AG04449 (cell line): ENCODE measurements around the gene TET3.

Experiments used
- CTCF ChIA-PET: fragments of 350-600 bp; formaldehyde crosslinking; extraction: SDS; loops from one replicate; lab custom pipeline; 2021; ENCODE audit warnings: antibody characterized with exemption; lab: Yijun Ruan, JAX
- POLR2A ChIA-PET: fragments of 400-600, 350-600 bp; formaldehyde crosslinking; extraction: SDS; loops from one replicate; lab custom pipeline; 2020; ENCODE audit warnings: antibody characterized with exemption, inconsistent platforms; lab: Yijun Ruan, JAX
- DNase-seq: peaks from one replicate; pipeline ENCODE4 v3.0.0-alpha.2; 2010; ENCODE audit warnings: low read depth, low spot score
- H3K4me3 ChIP-seq: 2 replicates; pipeline ENCODE4 v1.5.1; 2011; ENCODE audit warnings: low read depth, mild to moderate bottlenecking, control low read depth, low read length
- TF ChIP-seq, protein P1 (sequence below): IDR thresholded peaks from one replicate; pipeline ENCODE4 v1.5.1; 2011; ENCODE audit warnings: mild to moderate bottlenecking, moderate library complexity, low read length, control low read depth, inconsistent platforms; ENCODE audit not compliant: insufficient read depth; ENCODE audit errors: missing control alignments

TET3 gene

DNA sequence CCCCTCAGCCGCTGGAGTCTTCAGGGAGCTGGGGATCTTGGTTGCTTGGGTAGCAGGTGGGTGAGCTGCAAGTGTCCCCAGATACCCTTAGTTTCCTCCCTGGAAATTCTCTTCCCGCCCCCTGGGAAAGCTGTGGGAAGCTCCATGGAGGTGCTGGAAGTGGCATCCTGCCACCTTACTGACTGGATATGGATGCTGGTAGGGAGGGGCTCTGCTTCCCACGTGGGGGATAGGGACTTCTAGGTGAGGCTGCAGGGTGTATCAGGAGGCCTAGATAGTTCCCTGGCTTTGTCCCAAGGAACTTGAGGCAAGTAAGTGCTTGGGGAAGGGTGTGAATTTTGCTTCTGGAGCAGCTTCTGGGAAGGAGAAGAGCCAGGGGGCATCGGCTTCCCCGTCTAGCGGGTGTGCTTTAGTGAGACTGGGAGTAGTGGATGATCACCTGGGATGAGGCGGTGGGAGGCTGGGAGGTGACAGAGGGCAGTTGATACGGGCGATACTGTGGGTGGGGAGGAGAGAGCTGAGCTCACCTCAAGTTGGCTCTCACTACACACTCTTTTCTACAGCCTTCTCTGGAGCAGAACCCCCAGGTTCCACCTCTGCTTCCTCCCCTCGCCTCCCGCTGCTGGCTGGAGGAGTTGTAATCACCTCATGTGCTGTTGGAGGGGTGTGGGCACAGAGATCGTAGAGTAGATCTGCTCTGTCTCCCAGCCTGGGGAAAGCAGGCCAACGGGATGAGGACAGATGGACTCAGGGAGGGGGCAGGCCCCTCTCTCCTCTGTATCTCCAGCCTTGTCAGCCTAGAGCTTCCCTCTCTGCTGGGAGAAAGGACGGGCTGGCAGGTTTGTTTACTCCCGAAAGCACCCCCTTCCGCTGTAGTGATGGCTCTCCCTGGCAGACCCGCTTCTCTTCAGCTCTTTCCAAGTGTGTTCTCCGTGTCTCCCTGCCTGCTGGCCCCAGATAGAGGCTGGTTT, 19.8 kb downstream of the TET3 start:
- no peak for DNase-seq
- TF ChIP-seq, protein P1, sequence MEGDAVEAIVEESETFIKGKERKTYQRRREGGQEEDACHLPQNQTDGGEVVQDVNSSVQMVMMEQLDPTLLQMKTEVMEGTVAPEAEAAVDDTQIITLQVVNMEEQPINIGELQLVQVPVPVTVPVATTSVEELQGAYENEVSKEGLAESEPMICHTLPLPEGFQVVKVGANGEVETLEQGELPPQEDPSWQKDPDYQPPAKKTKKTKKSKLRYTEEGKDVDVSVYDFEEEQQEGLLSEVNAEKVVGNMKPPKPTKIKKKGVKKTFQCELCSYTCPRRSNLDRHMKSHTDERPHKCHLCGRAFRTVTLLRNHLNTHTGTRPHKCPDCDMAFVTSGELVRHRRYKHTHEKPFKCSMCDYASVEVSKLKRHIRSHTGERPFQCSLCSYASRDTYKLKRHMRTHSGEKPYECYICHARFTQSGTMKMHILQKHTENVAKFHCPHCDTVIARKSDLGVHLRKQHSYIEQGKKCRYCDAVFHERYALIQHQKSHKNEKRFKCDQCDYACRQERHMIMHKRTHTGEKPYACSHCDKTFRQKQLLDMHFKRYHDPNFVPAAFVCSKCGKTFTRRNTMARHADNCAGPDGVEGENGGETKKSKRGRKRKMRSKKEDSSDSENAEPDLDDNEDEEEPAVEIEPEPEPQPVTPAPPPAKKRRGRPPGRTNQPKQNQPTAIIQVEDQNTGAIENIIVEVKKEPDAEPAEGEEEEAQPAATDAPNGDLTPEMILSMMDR: no peak
- peak overlapping the region; percentile 78 for H3K4me3 ChIP-seq
- CTCF ChIA-PET: interaction anchor here (0.8 to 2.0 kb wide), 5 partner anchors 10 to 330 kb away, joined by 3 to 6 read pairs (median 3); no protein-coding TSS in a partner anchor
- POLR2A ChIA-PET: interaction anchor here (0.8 to 1.5 kb wide), 2 partner anchors 108 to 116 kb away, joined by 3 to 4 read pairs; no protein-coding TSS in a partner anchor

DNA sequence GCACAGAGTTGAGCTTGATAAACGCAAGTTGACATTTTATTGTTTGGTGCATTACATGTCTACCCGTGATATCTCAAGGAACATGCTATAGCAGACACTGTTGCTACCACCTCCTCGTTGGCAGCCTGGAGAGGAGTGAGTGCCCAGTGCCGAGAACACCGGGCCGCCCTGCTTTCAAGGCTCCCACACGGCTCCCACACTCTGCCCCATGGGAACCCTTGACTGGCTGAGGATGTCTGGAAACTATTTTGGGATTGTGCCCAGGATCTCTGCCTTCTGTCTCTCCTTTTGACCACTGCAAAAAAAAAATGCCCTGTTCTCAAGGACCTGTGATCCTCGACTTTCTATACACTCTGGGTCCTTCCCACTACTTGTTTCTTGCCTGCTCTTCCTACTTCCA, 21.1 kb downstream of the TET3 start:
- ChIA-PET POLR2A (no interaction called here), CTCF (interaction anchor here (0.8 kb wide), 1 partner anchor 40 kb away, joined by 3 read pairs; no protein-coding TSS in a partner anchor)
- H3K4me3 ChIP-seq: no peak overlapping the region
- no peak for DNase-seq
- TF ChIP-seq, protein P1: no peak

GRCh38 chr2:74006459-74006858, 21.7 kb downstream of the TET3 start:
- DNase-seq: no peak
- H3K4me3 ChIP-seq: no peak overlapping the region
- ChIA-PET CTCF (no interaction called here), POLR2A (no interaction called here)
- TF ChIP-seq, protein P1: no peak

DNA sequence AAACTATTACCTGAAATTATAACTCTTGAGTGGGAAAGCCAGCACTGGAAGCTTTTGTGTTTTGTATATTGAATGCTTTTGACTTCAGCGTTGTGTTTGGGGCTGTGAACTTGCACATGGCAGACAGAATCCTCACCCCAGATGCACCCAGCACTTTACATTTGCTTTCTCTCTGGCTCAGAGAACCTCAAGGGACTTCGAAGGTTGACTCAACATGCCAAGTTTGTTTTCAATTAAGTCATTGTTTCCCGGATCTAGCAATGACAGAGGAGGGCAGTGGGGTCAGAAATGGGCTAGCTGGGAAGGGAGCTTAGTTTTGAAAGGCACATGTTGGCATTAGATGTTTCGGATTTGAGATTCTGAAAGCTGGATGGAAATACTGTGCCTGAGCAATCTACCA, 22.4 kb downstream of the TET3 start:
- ChIA-PET POLR2A (no interaction called here), CTCF (no interaction called here)
- no peak for DNase-seq
- TF ChIP-seq, protein P1: no peak
- no peak overlapping the region for H3K4me3 ChIP-seq

DNA sequence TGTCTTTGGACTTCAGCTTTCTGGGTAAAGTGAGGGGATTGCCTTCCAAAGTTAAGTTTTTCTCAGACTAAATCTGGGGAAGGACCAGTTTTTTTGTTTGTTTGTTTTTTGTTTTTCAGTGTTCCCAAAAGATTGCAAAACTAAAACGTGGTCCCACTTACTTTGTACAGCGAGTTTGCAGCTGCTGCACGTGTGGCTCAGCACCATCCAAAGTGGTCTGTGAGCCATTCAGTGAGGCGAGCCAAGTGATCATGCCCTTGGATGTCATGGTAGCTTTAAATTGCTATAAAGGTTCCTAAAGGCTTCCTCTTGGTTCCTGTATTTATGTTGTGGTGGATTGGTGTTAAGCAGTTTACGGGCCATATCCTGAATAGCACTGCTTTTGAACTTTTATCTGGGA, 23.0 kb downstream of the TET3 start:
- ChIA-PET CTCF (no interaction called here), POLR2A (no interaction called here)
- TF ChIP-seq, protein P1: no peak
- no peak for DNase-seq
- H3K4me3 ChIP-seq: no peak overlapping the region

GRCh38 chr2:74008761-74009395, 24.2 kb downstream of the TET3 start:
- DNase-seq: no peak
- H3K4me3 ChIP-seq: no peak overlapping the region
- CTCF ChIA-PET: no interaction called here
- POLR2A ChIA-PET: no interaction called here
- TF ChIP-seq, protein P1: no peak
